Measurements from ENCODE around the gene PGP. TPM values are rescaled to one million over a fixed set of nuclear protein-coding genes. Genes with fewer than 3 reads are reported as not detected.
A peak's percentile ranks its signal among the peaks of the same experiment; 100 is the strongest.

Gene PGP
- total RNA-seq, 2 experiments from 2014 or later = 19.8 to 20.1 TPM

- DNase-seq = no peak
- ChIA-PET POLR2A (interaction anchor here (0.9 to 3.5 kb wide), 7 partner anchors 12 to 83 kb away, joined by 3 to 16 read pairs (median 4); partner anchors contain the start of genes ECI1, RNPS1 and TRAF7), CTCF (no interaction called here)
- H3K4me3 Mint-ChIP-seq = no peak overlapping the region
- H3K4me1 Mint-ChIP-seq (ENCODE audit: low read depth) = peaks cover 2% of the 10 kb centered on the region
- no peaks in the 10 kb centered on the region for H3K27me3 Mint-ChIP-seq
- intact Hi-C loops (cut with micrococcal nuclease) = no loop called here
- H3K27ac Mint-ChIP-seq = no peak overlapping the region
- no peak for TF ChIP-seq CTCF (IDR thresholded peaks at IDR 0.05)
- H3K36me3 Mint-ChIP-seq (ENCODE audit: low read depth) = peaks cover 16% of the 10 kb centered on the region
- peak; percentile 17 for ATAC-seq
- H3K9me3 Mint-ChIP-seq = no peaks in the 10 kb centered on the region
These were observed 23.7 kb upstream of the PGP start for GRCh38 chr16:2238150-2238837.

- ChIA-PET POLR2A (interaction anchor here (0.8 to 3.5 kb wide), 5 partner anchors 10 to 22 kb away, joined by 3 to 16 read pairs (median 4); partner anchors contain the start of gene ECI1), CTCF (no interaction called here)
- DNase-seq (no peak), ATAC-seq (no peak)
- H3K4me1 Mint-ChIP-seq (ENCODE audit: low read depth) = peaks cover 2% of the 10 kb centered on the region
- H3K36me3 Mint-ChIP-seq (ENCODE audit: low read depth) = peaks cover 19% of the 10 kb centered on the region
- intact Hi-C loops (cut with micrococcal nuclease) = no loop called here
- H3K9me3 Mint-ChIP-seq = no peaks in the 10 kb centered on the region
- H3K27ac Mint-ChIP-seq = no peak overlapping the region
- H3K4me3 Mint-ChIP-seq = no peak overlapping the region
- no peaks in the 10 kb centered on the region for H3K27me3 Mint-ChIP-seq
- TF ChIP-seq CTCF (IDR thresholded peaks at IDR 0.05) = no peak
These were observed 23.0 kb upstream of the PGP start for GRCh38 chr16:2237493-2238149.

GRCh38 chr16:2237102-2237482, 22.5 kb upstream of the PGP start:
- H3K27ac Mint-ChIP-seq = no peak overlapping the region
- H3K9me3 Mint-ChIP-seq = no peaks in the 10 kb centered on the region
- no peak for TF ChIP-seq CTCF (IDR thresholded peaks at IDR 0.05)
- no peak for DNase-seq
- no peaks in the 10 kb centered on the region for H3K27me3 Mint-ChIP-seq
- H3K36me3 Mint-ChIP-seq (ENCODE audit: low read depth) = peaks cover 19% of the 10 kb centered on the region
- ChIA-PET CTCF (no interaction called here), POLR2A (interaction anchor here (0.8 to 3.5 kb wide), 5 partner anchors 11 to 82 kb away, joined by 3 to 16 read pairs (median 3); partner anchors contain the start of genes ECI1 and TRAF7)
- intact Hi-C loops (cut with micrococcal nuclease) = no loop called here
- no peak for ATAC-seq
- peaks cover 2% of the 10 kb centered on the region for H3K4me1 Mint-ChIP-seq (ENCODE audit: low read depth)
- H3K4me3 Mint-ChIP-seq = no peak overlapping the region

- Mint-ChIP-seq H3K27me3 (no peaks in the 10 kb centered on the region), H3K4me1 (ENCODE audit: low read depth) (peaks cover 2% of the 10 kb centered on the region), H3K4me3 (no peak within 1 kb of the TSS), H3K27ac (no peak within 1 kb of the TSS), H3K36me3 (ENCODE audit: low read depth) (peaks cover 22% of the 10 kb centered on the region), H3K9me3 (no peaks in the 10 kb centered on the region)
- intact Hi-C loops (cut with micrococcal nuclease) = no loop called here
- DNase-seq (no peak), ATAC-seq (peak; percentile 17)
- no peak for TF ChIP-seq CTCF (IDR thresholded peaks at IDR 0.05)
- ChIA-PET CTCF (interaction anchor here (0.8 kb wide), 1 partner anchor 192 kb away, joined by 3 read pairs; no protein-coding TSS in a partner anchor), POLR2A (interaction anchor here (0.8 to 3.5 kb wide), 6 partner anchors 10 to 81 kb away, joined by 3 to 16 read pairs (median 4); partner anchors contain the start of genes ECI1 and TRAF7)
These were observed 21.9 kb upstream of the PGP start, which contains the start of gene DNASE1L2 for GRCh38 chr16:2236337-2237101. DNASE1L2 (plus strand) TSS chr16:2236444; CDS start chr16:2236817, 373 bp downstream.

Data from activated CD8-positive, alpha-beta T cell treated with anti-CD3 and anti-CD28 coated beads for 36 hours (primary cell).